ENCODE measurements around the gene VWF.

VWF gene

DNA sequence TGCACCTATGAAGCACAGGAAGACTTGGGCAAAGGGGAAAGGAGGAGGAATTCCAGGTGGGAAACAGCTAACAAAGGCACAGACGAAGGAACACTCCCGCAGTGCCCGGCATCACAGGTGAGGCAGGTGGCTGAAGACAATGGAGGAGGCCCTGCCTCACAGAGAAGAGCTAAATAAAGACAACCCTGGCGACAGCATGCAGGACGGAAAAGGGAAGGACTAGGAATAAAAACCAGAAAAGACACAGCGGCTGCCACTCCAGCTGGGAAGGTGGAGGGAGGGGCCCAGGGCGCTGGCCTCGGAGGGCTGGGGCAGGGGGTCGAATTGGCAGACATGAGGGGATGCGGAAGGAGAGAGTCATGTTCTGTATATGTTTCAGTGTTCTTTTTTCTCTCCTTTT lies 136.4 kb downstream of the VWF start:
- Histone ChIP-seq H3K27me3 (ENCODE audit: control insufficient read depth in 1 of 2, insufficient read depth in 2 of 2, low read length in 2 of 2) (no peaks in the 10 kb centered on the region), H3K9me3 (ENCODE audit: low read length) (no peaks in the 10 kb centered on the region), H3K4me3 (ENCODE audit: low read depth in 1 of 2, low read length in 2 of 2) (no peak overlapping the region), H3K4me1 (ENCODE audit: insufficient read depth, low read length) (peaks cover 10% of the 10 kb centered on the region), H3K9ac (ENCODE audit: low read length) (no peak overlapping the region), H3K27ac (ENCODE audit: low read depth, low read length) (peak overlapping the region; percentile 47), H3K36me3 (ENCODE audit: insufficient read depth, low read length) (no peaks in the 10 kb centered on the region)

DNA sequence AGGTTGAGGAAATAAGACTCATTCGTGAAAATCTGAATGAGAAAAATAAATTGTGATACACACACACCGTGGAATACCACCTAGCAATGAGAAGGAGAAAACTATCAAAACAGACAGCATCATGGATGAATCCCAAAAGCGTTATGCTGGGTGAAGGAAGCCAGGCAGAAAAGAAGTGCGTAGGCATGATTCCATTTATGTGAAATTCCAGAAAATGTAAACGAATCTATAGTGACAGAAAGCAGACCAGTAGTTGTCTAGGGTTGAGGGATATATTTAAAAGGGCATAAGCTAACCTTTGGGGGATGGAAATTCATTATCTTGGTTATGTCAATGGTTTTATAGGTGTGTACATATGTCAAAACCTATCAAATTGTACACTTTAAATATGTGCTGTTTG lies 136.9 kb downstream of the VWF start:
- Histone ChIP-seq H3K9ac (ENCODE audit: low read length) (no peak overlapping the region), H3K4me3 (ENCODE audit: low read depth in 1 of 2, low read length in 2 of 2) (no peak overlapping the region), H3K9me3 (ENCODE audit: low read length) (no peaks in the 10 kb centered on the region), H3K4me1 (ENCODE audit: insufficient read depth, low read length) (peaks cover 10% of the 10 kb centered on the region), H3K27me3 (ENCODE audit: control insufficient read depth in 1 of 2, insufficient read depth in 2 of 2, low read length in 2 of 2) (no peaks in the 10 kb centered on the region), H3K36me3 (ENCODE audit: insufficient read depth, low read length) (no peaks in the 10 kb centered on the region), H3K27ac (ENCODE audit: low read depth, low read length) (no peak overlapping the region)

DNA sequence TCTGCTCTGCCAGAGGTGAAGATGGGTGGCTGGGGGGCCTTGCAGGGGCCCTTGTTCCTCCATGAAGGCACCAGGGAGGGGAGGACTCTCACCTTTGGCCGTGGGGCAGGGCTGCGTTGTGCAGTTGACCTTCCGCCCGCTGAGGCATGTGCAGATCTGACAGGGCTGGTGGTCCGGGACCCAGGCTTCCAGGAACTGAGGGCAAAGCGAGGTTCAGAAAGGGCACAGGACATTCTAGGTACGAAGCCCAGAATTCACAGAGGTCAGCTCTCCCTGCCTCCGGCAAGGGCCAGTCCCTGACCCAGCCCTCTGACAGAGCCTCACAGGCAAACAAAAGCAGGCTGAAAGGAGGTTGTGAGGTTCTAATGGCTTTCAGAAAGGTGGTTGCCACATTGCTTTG lies 139.0 kb downstream of the VWF start:
- H3K27me3 ChIP-seq (ENCODE audit: control insufficient read depth in 1 of 2, insufficient read depth in 2 of 2, low read length in 2 of 2), result no peaks in the 10 kb centered on the region
- H3K36me3 ChIP-seq (ENCODE audit: insufficient read depth, low read length), result no peaks in the 10 kb centered on the region
- H3K4me3 ChIP-seq (ENCODE audit: low read depth in 1 of 2, low read length in 2 of 2), result no peak overlapping the region
- no peak overlapping the region for H3K27ac ChIP-seq (ENCODE audit: low read depth, low read length)
- H3K9ac ChIP-seq (ENCODE audit: low read length), result no peak overlapping the region
- H3K9me3 ChIP-seq (ENCODE audit: low read length), result no peaks in the 10 kb centered on the region
- H3K4me1 ChIP-seq (ENCODE audit: insufficient read depth, low read length), result peaks cover 10% of the 10 kb centered on the region

DNA sequence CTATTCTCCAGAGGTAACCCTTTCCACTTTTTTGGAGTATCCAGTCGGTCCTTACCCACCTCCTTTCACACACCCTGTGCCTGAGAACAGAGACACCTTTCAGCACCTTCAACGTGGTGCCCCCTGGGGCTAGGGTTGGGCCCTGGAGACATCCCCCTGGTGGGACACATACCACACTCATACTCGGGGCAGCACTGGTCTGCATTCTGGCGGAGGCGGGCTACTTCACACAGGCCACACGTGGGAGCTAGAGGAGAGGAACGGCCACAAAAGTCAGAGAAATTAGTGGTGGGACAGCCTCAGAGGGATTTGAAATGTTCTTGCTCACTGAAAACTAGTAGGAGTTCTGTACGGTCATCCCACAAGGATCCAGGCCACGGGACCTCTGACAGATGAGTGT lies 139.6 kb downstream of the VWF start:
- Histone ChIP-seq H3K4me1 (ENCODE audit: insufficient read depth, low read length) (peaks cover 10% of the 10 kb centered on the region), H3K9ac (ENCODE audit: low read length) (no peak overlapping the region), H3K4me3 (ENCODE audit: low read depth in 1 of 2, low read length in 2 of 2) (no peak overlapping the region), H3K9me3 (ENCODE audit: low read length) (no peaks in the 10 kb centered on the region), H3K27me3 (ENCODE audit: control insufficient read depth in 1 of 2, insufficient read depth in 2 of 2, low read length in 2 of 2) (no peaks in the 10 kb centered on the region), H3K36me3 (ENCODE audit: insufficient read depth, low read length) (no peaks in the 10 kb centered on the region), H3K27ac (ENCODE audit: low read depth, low read length) (no peak overlapping the region)

DNA sequence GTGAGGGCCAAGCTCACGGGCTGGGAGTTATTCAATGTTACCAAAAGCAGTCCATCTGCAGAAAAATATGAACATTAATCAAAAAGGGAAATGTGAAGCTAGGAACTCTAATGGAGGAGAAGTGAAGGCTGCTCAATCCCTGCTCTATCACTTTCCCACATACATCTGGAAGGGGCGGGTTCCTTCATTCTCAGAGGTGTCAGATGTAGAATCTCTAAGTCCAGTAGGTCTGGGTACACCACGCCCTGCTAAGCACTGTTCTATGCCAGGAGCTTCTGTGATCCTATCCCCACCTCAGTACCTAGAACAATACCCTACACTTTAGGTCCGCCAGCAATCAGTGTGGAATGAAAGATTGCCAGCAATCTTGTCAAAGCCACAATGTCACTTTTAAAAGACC lies 142.4 kb downstream of the VWF start:
- H3K4me3 ChIP-seq (ENCODE audit: low read depth in 1 of 2, low read length in 2 of 2), result no peak overlapping the region
- no peaks in the 10 kb centered on the region for H3K4me1 ChIP-seq (ENCODE audit: insufficient read depth, low read length)
- H3K9ac ChIP-seq (ENCODE audit: low read length), result no peak overlapping the region
- H3K9me3 ChIP-seq (ENCODE audit: low read length), result no peaks in the 10 kb centered on the region
- no peaks in the 10 kb centered on the region for H3K36me3 ChIP-seq (ENCODE audit: insufficient read depth, low read length)
- no peak overlapping the region for H3K27ac ChIP-seq (ENCODE audit: low read depth, low read length)
- no peaks in the 10 kb centered on the region for H3K27me3 ChIP-seq (ENCODE audit: control insufficient read depth in 1 of 2, insufficient read depth in 2 of 2, low read length in 2 of 2)

DNA sequence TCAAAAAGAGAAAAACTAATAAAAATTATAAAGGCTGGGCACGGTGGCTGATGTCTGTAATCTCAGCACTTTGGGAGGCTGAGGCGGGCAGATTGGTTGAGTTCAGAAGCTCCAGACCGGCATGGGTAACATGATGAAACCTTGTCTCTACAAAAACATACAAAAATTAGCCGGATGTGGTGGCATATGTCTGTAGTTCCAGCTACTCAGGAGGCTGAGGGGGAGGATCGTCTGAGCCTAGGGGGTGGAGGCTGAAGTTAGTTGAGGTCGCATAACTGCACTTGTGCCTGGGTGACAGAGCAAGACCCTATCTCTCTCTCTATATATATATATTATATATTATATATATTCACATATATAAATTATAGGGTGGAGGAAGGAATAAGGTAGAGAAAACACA lies 146.9 kb downstream of the VWF start:
- Histone ChIP-seq H3K27ac (ENCODE audit: low read depth, low read length) (no peak overlapping the region), H3K4me1 (ENCODE audit: insufficient read depth, low read length) (no peaks in the 10 kb centered on the region), H3K9me3 (ENCODE audit: low read length) (no peaks in the 10 kb centered on the region), H3K4me3 (ENCODE audit: low read depth in 1 of 2, low read length in 2 of 2) (no peak overlapping the region), H3K36me3 (ENCODE audit: insufficient read depth, low read length) (no peaks in the 10 kb centered on the region), H3K9ac (ENCODE audit: low read length) (no peak overlapping the region), H3K27me3 (ENCODE audit: control insufficient read depth in 1 of 2, insufficient read depth in 2 of 2, low read length in 2 of 2) (no peaks in the 10 kb centered on the region)

DNA sequence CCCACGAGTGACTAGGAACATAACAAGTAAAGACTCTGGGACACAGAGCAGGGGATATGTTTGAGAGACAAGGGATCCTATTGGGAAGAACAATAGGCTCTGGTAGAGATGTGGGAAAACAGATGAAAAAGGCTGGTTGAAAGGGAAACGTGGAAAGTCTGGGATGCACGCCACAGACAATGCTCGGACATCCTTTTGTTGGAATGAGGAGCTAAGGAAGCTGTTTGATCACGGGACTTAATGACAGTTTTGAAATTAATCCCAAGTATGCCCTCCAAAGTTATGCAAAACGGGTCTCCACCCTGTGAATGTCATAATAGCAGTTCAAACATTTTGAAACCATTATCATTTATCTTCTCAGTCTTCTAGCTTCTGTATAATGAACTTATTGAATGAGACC lies 147.8 kb downstream of the VWF start:
- Histone ChIP-seq H3K4me1 (ENCODE audit: insufficient read depth, low read length) (no peaks in the 10 kb centered on the region), H3K9me3 (ENCODE audit: low read length) (no peaks in the 10 kb centered on the region), H3K9ac (ENCODE audit: low read length) (no peak overlapping the region), H3K36me3 (ENCODE audit: insufficient read depth, low read length) (no peaks in the 10 kb centered on the region), H3K4me3 (ENCODE audit: low read depth in 1 of 2, low read length in 2 of 2) (no peak overlapping the region), H3K27me3 (ENCODE audit: control insufficient read depth in 1 of 2, insufficient read depth in 2 of 2, low read length in 2 of 2) (no peaks in the 10 kb centered on the region), H3K27ac (ENCODE audit: low read depth, low read length) (no peak overlapping the region)

DNA sequence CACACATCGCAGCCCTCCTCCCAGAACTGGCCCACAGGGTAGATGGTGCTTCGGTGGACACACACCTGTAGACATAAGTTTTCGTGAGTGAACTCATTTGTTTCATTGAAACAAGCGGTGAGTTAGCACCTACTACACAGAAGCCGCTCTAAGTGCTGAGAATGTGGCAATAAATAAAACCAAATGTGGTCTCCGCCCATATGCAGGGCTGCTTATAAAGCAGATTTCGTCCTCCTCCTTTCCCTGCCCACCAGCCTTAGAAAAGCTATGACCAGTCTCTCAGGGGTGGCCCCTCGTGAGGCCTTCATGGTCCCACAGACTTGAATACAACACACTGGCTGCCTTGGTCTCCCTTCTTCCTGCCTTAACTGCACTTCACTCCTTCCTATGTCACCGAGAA lies 148.3 kb downstream of the VWF start:
- Histone ChIP-seq H3K4me3 (ENCODE audit: low read depth in 1 of 2, low read length in 2 of 2) (no peak overlapping the region), H3K27ac (ENCODE audit: low read depth, low read length) (no peak overlapping the region), H3K9ac (ENCODE audit: low read length) (no peak overlapping the region), H3K9me3 (ENCODE audit: low read length) (no peaks in the 10 kb centered on the region), H3K36me3 (ENCODE audit: insufficient read depth, low read length) (no peaks in the 10 kb centered on the region), H3K4me1 (ENCODE audit: insufficient read depth, low read length) (no peaks in the 10 kb centered on the region), H3K27me3 (ENCODE audit: control insufficient read depth in 1 of 2, insufficient read depth in 2 of 2, low read length in 2 of 2) (no peaks in the 10 kb centered on the region)

DNA sequence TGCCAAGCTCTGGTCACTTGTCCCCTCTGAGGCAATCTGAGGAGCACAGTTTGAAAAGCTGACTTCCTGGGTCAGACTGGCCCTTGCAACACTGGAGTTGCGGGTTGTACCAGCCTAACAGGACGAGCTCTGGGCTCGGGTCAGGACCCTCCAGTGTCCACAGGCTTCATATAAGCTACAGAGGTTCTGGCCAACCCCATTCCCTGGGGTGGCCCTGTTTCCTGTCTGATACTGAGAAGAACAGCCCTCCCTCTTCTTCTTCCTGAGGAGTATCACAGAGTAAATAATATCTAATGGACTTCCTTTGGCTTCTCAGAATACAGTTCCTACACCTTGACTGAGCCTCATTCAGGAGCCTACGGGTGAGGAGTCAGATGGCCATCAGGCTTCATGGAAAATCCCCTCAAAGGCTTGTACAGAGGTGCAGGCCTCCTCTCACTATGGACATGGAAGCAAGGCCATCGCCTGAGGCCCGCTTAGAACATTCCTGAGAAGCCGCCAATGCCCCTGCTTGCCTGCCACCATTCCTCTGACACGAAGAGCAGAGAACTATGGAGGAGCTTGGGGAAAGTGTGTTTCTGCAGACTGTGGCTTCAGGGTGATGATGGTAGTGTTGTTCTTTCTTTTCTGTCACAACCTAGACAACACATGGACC lies 150.9 kb downstream of the VWF start:
- no peak overlapping the region for H3K27ac ChIP-seq (ENCODE audit: low read depth, low read length)
- H3K27me3 ChIP-seq (ENCODE audit: control insufficient read depth in 1 of 2, insufficient read depth in 2 of 2, low read length in 2 of 2), result no peaks in the 10 kb centered on the region
- no peak overlapping the region for H3K9ac ChIP-seq (ENCODE audit: low read length)
- H3K4me3 ChIP-seq (ENCODE audit: low read depth in 1 of 2, low read length in 2 of 2), result no peak overlapping the region
- H3K9me3 ChIP-seq (ENCODE audit: low read length), result no peaks in the 10 kb centered on the region
- no peaks in the 10 kb centered on the region for H3K4me1 ChIP-seq (ENCODE audit: insufficient read depth, low read length)
- no peaks in the 10 kb centered on the region for H3K36me3 ChIP-seq (ENCODE audit: insufficient read depth, low read length)

DNA sequence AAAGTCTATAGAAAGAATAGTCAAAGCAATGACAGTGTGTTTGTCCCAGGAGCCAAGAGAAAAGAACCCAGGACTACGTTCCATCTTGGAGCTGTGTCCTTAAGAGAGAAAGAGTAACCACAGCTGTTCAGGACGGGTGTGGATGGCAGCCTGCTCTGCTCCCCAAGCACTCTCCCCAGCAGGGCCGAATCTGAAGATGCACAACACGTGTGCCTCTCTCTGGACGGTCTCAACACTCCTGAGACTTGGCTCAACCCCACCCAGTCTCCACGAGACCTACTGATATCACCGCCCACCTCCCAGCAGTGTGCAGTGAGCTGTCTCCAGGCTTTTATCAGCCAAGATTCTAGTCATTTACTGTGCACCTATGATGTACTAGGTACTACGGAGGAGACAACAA lies 152.1 kb downstream of the VWF start:
- no peaks in the 10 kb centered on the region for H3K27me3 ChIP-seq (ENCODE audit: control insufficient read depth in 1 of 2, insufficient read depth in 2 of 2, low read length in 2 of 2)
- H3K9ac ChIP-seq (ENCODE audit: low read length), result no peak overlapping the region
- H3K4me3 ChIP-seq (ENCODE audit: low read depth in 1 of 2, low read length in 2 of 2), result no peak overlapping the region
- no peaks in the 10 kb centered on the region for H3K36me3 ChIP-seq (ENCODE audit: insufficient read depth, low read length)
- no peaks in the 10 kb centered on the region for H3K4me1 ChIP-seq (ENCODE audit: insufficient read depth, low read length)
- H3K27ac ChIP-seq (ENCODE audit: low read depth, low read length), result no peak overlapping the region
- H3K9me3 ChIP-seq (ENCODE audit: low read length), result no peaks in the 10 kb centered on the region

DNA sequence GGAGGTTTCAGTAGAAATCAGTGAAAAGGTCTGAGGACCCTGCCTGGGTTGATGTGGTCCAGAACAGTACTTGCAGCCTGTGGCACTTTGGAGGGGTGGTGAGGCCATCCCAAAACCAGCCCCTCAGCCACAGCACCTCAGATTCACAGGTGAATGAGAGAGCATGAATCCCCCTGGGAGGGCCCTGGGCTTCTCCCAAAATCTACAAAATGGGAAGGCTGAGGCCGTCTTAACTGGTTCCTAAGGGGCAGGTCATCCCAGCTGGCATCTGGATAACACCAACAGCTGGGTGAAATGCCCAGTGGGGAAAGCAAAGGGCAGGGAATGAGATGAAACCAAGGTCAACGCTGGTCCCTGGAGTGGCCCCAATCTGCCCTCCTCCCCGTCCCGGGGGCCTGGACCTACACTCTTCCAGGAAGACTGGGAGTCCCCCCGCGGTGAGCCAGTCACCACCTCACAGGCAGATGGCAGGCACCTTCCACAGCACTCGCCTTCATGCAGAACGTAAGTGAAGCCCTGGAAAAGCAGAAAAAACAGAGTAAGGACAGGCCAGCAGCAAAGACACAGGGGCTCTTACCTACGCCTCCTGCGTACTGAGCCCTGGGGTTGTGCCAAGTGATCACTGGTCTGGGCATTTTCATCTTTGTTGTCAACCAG lies 153.1 kb downstream of the VWF start:
- Histone ChIP-seq H3K9me3 (ENCODE audit: low read length) (no peaks in the 10 kb centered on the region), H3K27ac (ENCODE audit: low read depth, low read length) (no peak overlapping the region), H3K27me3 (ENCODE audit: control insufficient read depth in 1 of 2, insufficient read depth in 2 of 2, low read length in 2 of 2) (no peaks in the 10 kb centered on the region), H3K9ac (ENCODE audit: low read length) (no peak overlapping the region), H3K4me1 (ENCODE audit: insufficient read depth, low read length) (no peaks in the 10 kb centered on the region), H3K36me3 (ENCODE audit: insufficient read depth, low read length) (no peaks in the 10 kb centered on the region), H3K4me3 (ENCODE audit: low read depth in 1 of 2, low read length in 2 of 2) (no peak overlapping the region)

Measured in muscle layer of colon (tissue), 2 donors.